HCT116 (cell line): ENCODE data around the gene C20orf204. TPM values are rescaled to one million over a fixed set of nuclear protein-coding genes. Genes with fewer than 3 reads are reported as not detected.

ENCODE experiments used
- ATAC-seq: fragments of 200-7000 bp; cut with Tn5 transposase; 2 replicates; pipeline ENCODE4 v1.9.1; 2020; ENCODE audit warnings: mild to moderate bottlenecking, moderate library complexity
- BruUV-seq: library from RNA; stranded (reverse); fragments of 400-500 nt; replicated peaks from 2 replicates; lab custom pipeline; 2021; lab: Mats Ljungman, UMichigan
- CTCF ChIA-PET: fragments of 300-600 bp; sonication (Branson Sonifier 250); formaldehyde crosslinking; loops from one replicate; lab custom pipeline; 2021; ENCODE audit warnings: antibody characterized with exemption; lab: Charles Lee
- POLR2A ChIA-PET: fragments of 300-600, 350-600 bp; sonication (Branson Sonifier 250); formaldehyde crosslinking; loops from one replicate; lab custom pipeline; 2021; ENCODE audit warnings: antibody characterized with exemption; lab: Charles Lee
- RAD21 ChIA-PET, 2 experiments: fragments of 300-600 bp; sonication (Branson Sonifier 250); formaldehyde crosslinking; loops; one replicate each; lab custom pipeline; 2023; ENCODE audit warnings: low total read pairs in 2 of 2; ENCODE audit not compliant: uncharacterized antibody in 2 of 2, unreplicated experiment in 2 of 2, low non-redundant PET in 1 of 2; lab: Charles Lee
- DNase-seq: peaks from one replicate; pipeline ENCODE4 v3.0.0-alpha.2; 2010; ENCODE audit warnings: low read depth, low spot score
- H2AFZ ChIP-seq: fragments of 200-600 bp; shearing (Covaris generic), sonication (generic); 2 replicates; pipeline ENCODE4 v1.6.1; 2017; ENCODE audit warnings: low read depth, mixed run types, mixed read lengths, antibody characterized with exemption, low read length; ENCODE audit not compliant: poor library complexity, severe bottlenecking
- H3K27ac ChIP-seq: 2 replicates; pipeline ENCODE4 v1.5.1; 2012; ENCODE audit warnings: low read depth, low read length
- H3K27me3 ChIP-seq: fragments of 200-600 bp; sonication (generic); 2 replicates; pipeline ENCODE4 v1.6.1; 2016; ENCODE audit warnings: mixed run types, low read length, mixed read lengths; ENCODE audit not compliant: insufficient read depth
- H3K36me3 ChIP-seq, 2 experiments: fragments of 200-500 bp in 1 of 2; fragments of 200-600 bp in 1 of 2; sonication (Bioruptor generic) in 1 of 2; sonication (generic) in 1 of 2; 2 replicates each; pipeline versions ENCODE4 v1.5.1 to v1.6.1; 2014 to 2016; ENCODE audit warnings: low read length in 2 of 2, inconsistent platforms in 1 of 2, mixed read lengths in 1 of 2, mixed run types in 1 of 2; ENCODE audit not compliant: insufficient read depth in 2 of 2, control insufficient read depth in 1 of 2
- H3K4me1 ChIP-seq, 2 experiments: fragments of 200-600 bp in 1 of 2; sonication (generic) in 1 of 2; 2 replicates each; pipeline versions ENCODE4 v1.5.1 to v1.6.1; 2012 to 2017; ENCODE audit warnings: low read length in 2 of 2, inconsistent platforms in 1 of 2, mild to moderate bottlenecking in 1 of 2, mixed read lengths in 1 of 2, mixed run types in 1 of 2, moderate library complexity in 1 of 2; ENCODE audit not compliant: insufficient read depth in 2 of 2, control insufficient read depth in 1 of 2
- H3K4me2 ChIP-seq: fragments of 200-600 bp; sonication (generic); 2 replicates; pipeline ENCODE4 v1.6.1; 2017; ENCODE audit warnings: mixed run types, low read length, mixed read lengths
- H3K4me3 ChIP-seq, 2 experiments: fragments of 200-600 bp in 1 of 2; sonication (generic) in 1 of 2; replicated peaks in 1 of 2; 2 replicates each; pipeline ENCODE4 v1.5.1; 2011 to 2016; ENCODE audit warnings: low read length in 2 of 2, control low read depth in 1 of 2, low read depth in 1 of 2, mild to moderate bottlenecking in 1 of 2, mixed read lengths in 1 of 2, mixed run types in 1 of 2
- H3K79me2 ChIP-seq: fragments of 200-600 bp; sonication (generic); 2 replicates; pipeline ENCODE4 v1.6.1; 2017; ENCODE audit warnings: mild to moderate bottlenecking, mixed run types, low read length, moderate library complexity, mixed read lengths; ENCODE audit not compliant: insufficient read depth
- H3K9ac ChIP-seq: fragments of 200-600 bp; sonication (generic); 2 replicates; pipeline ENCODE4 v1.6.1; 2016; ENCODE audit warnings: low read length, mixed read lengths
- H3K9me2 ChIP-seq: fragments of 200-600 bp; sonication (generic), shearing (Covaris generic); 2 replicates; pipeline ENCODE4 v1.6.1; 2017; ENCODE audit warnings: mixed run types, mild to moderate bottlenecking, moderate library complexity; ENCODE audit not compliant: insufficient read depth
- H3K9me3 ChIP-seq, 2 experiments: fragments of 200-500 bp in 1 of 2; fragments of 200-600 bp in 1 of 2; sonication (Bioruptor generic) in 1 of 2; sonication (generic) in 1 of 2; 2 replicates each; pipeline ENCODE4 v1.6.1; 2014 to 2017; ENCODE audit warnings: low read length in 2 of 2, mixed read lengths in 2 of 2, inconsistent platforms in 1 of 2, low read depth in 1 of 2, mild to moderate bottlenecking in 1 of 2, mixed run types in 1 of 2, moderate library complexity in 1 of 2; ENCODE audit not compliant: control insufficient read depth in 1 of 2, insufficient read depth in 1 of 2
- H4K20me1 ChIP-seq: fragments of 200-600 bp; sonication (generic), shearing (Covaris generic); 2 replicates; pipeline ENCODE4 v1.6.1; 2017; ENCODE audit warnings: mixed run types, mild to moderate bottlenecking, moderate library complexity; ENCODE audit not compliant: insufficient read depth
- ATF3 ChIP-seq: IDR thresholded peaks from 2 replicates; pipeline ENCODE4 v1.6.1; 2012
- CTCF ChIP-seq, 3 experiments: fragments of 200-600 bp in 1 of 3; sonication (generic) in 1 of 3; IDR thresholded peaks in 2 of 3; conservative IDR thresholded peaks in 1 of 3; 2 replicates each; pipeline ENCODE4 v1.5.1; 2012 to 2017; ENCODE audit warnings: low read depth in 2 of 3, low read length in 2 of 3, antibody characterized with exemption in 1 of 3, borderline replicate concordance in 1 of 3, control low read depth in 1 of 3, mild to moderate bottlenecking in 1 of 3, mixed read lengths in 1 of 3, mixed run types in 1 of 3, moderate library complexity in 1 of 3; ENCODE audit not compliant: insufficient read depth in 1 of 3
- EGR1 ChIP-seq: IDR thresholded peaks from 2 replicates; pipeline ENCODE4 v1.6.1; 2012; ENCODE audit warnings: low read depth
- ELF1 ChIP-seq: IDR thresholded peaks from 2 replicates; pipeline ENCODE4 v1.6.1; 2012; ENCODE audit warnings: low read depth, borderline replicate concordance
- JUND ChIP-seq: IDR thresholded peaks from 2 replicates; pipeline ENCODE4 v1.6.1; 2012
- POLR2A ChIP-seq: IDR thresholded peaks from 2 replicates; pipeline ENCODE4 v1.7.0; 2011; ENCODE audit warnings: borderline replicate concordance; ENCODE audit not compliant: insufficient read depth, insufficient read length; ENCODE audit errors: extremely low read depth
- POLR2AphosphoS5 ChIP-seq: IDR thresholded peaks from 2 replicates; pipeline ENCODE4 v1.6.1; 2011; ENCODE audit warnings: mild to moderate bottlenecking, low read depth, low read length, moderate library complexity
- RAD21 ChIP-seq: IDR thresholded peaks from 2 replicates; pipeline ENCODE4 v1.6.1; 2012; ENCODE audit warnings: low read depth, mild to moderate bottlenecking
- SIN3A ChIP-seq: IDR thresholded peaks from 2 replicates; pipeline ENCODE4 v1.6.1; 2012; ENCODE audit warnings: low read depth
- SP1 ChIP-seq: IDR thresholded peaks from 2 replicates; pipeline ENCODE4 v1.6.1; 2012; ENCODE audit warnings: low read depth
- YY1 ChIP-seq: IDR thresholded peaks from 2 replicates; pipeline ENCODE4 v1.6.1; 2011; ENCODE audit warnings: low read length, low read depth, moderate library complexity, mild to moderate bottlenecking; ENCODE audit not compliant: insufficient replicate concordance; ENCODE audit errors: extremely low read depth
- ZBTB33 ChIP-seq: IDR thresholded peaks from 2 replicates; pipeline ENCODE4 v1.6.1; 2011; ENCODE audit warnings: mild to moderate bottlenecking, low read length, moderate library complexity; ENCODE audit not compliant: insufficient replicate concordance; ENCODE audit errors: extremely low read depth
- ZFX ChIP-seq: fragments of 450-650 bp; IDR thresholded peaks from 2 replicates; pipeline ENCODE4 v1.6.1; 2017
- ZNF274 ChIP-seq: fragments of 200-500 bp; sonication (Bioruptor generic); IDR thresholded peaks from 2 replicates; pipeline ENCODE4 v1.6.1; 2014; ENCODE audit warnings: mild to moderate bottlenecking, low read depth, low read length, inconsistent platforms
- intact Hi-C: fragments of 100-400 bp; cut with micrococcal nuclease; formaldehyde crosslinking; loops from 2 replicates; pipeline ENCODE4 v1.10.0; 2022
- total RNA-seq: library from RNA; stranded (reverse); gene quantifications from one replicate; pipeline ENCODE4 v1.2.1, GENCODE V29; 2021; ENCODE audit not compliant: unreplicated experiment

Gene C20orf204
- total RNA-seq, 1 experiment from 2014 or later: 2.5 TPM

DNA sequence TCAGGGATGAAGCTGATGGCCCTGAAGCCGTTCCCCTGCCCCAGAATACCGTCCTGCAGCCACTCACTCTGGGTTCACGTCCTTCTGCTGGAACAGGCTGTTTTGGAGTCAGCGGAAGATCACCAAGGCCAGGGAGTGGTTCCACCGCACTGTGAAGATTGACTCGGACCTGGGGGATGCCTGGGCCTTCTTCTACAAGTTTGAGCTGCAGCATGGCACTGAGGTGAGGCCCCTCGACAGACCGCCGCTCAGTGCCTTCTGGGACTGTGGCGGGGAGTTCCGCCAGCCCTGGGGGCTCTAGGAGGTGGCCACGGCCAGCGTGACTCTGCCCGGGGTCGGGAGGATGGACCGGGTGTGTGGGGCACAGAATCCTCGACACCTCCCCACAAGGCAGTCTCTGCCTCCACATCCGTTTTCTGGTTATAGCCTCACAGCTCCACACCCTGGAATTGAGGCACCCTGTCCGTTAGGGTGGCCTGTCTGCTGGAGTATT is 4.1 kb upstream of the C20orf204 start:
- Histone ChIP-seq H4K20me1 (no peaks in the 10 kb centered on the region), H3K4me2 (no peak overlapping the region), H3K9ac (no peak overlapping the region), H3K9me2 (no peaks in the 10 kb centered on the region), H3K79me2 (no peaks in the 10 kb centered on the region), H3K27ac (no peak overlapping the region), H3K9me3 (no peaks in the 10 kb centered on the region), H3K27me3 (no peaks in the 10 kb centered on the region), H3K36me3 (peaks cover 6 to 11% of the 10 kb centered on the region in 2 experiments; a peak in 3 of 4 replicates), H3K4me1 (no peaks in the 10 kb centered on the region; a peak in 1 of 4 replicates), H3K4me3 (no peak overlapping the region), H2AFZ (no peak overlapping the region)
- BruUV-seq: no TSS peak
- intact Hi-C loops: no loop called here
- POLR2A ChIA-PET: no interaction called here
- TF ChIP-seq SP1 (no peak), SIN3A (no peak), YY1 (no peak), RAD21 (no peak), EGR1 (no peak), ZFX (no peak), ZNF274 (no peak), ELF1 (no peak), JUND (no peak), ATF3 (no peak), POLR2A (no peak), POLR2AphosphoS5 (no peak), CTCF (IDR thresholded peaks at IDR 0.05 in 2 of 3, conservative IDR thresholded peaks at IDR 0.05 in 1 of 3; ENCODE audit: borderline replicate concordance in 1 of 3, insufficient read depth in 1 of 3, low read depth in 2 of 3, low read length in 2 of 3) (no peak), ZBTB33 (no peak)
- RAD21 ChIA-PET: no interaction called here
- DNase-seq: no peak
- CTCF ChIA-PET: no interaction called here
- no peak for ATAC-seq
